ENCODE data around the gene FBXL19.
A peak's percentile ranks its signal among the peaks of the same experiment; 100 is the strongest.
"Not testable (repeated sequence)": the region's sequence is repeated elsewhere in the genome, so short reads cannot be mapped to it uniquely, and the experiment has no call there.

Gene FBXL19

DNA sequence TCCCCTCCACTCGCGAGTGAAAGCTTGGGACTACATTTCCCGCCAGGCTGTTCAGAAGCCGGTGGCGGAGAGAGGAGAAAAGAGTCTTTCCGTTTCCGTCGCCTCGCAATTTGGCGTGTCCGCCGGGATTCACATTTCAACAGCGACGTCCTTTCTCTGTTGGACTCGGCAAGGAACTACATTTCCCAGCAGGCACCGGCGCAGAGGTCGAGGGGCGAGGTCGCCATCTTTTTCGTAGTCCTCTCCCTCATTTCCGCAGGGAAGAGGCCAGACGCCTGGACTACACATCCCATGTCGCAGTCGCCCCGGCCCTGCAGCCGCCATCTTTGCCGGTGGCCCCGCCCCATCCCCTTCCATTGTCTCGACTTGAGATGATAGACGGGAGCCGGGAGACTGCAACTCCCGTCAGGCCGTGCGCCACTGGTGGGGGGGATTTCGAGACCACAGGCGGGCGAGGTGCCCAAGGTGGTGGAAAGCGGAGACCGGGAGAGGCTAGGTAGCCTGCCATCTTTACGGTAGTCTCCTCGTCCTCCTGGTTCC is 882 bp upstream of the FBXL19 start:
- DNase-seq: peak; percentile 99

GRCh38 chr16:30922960-30923535 is 324 bp upstream of the FBXL19 start:
- DNase-seq: peak; percentile 99

DNA sequence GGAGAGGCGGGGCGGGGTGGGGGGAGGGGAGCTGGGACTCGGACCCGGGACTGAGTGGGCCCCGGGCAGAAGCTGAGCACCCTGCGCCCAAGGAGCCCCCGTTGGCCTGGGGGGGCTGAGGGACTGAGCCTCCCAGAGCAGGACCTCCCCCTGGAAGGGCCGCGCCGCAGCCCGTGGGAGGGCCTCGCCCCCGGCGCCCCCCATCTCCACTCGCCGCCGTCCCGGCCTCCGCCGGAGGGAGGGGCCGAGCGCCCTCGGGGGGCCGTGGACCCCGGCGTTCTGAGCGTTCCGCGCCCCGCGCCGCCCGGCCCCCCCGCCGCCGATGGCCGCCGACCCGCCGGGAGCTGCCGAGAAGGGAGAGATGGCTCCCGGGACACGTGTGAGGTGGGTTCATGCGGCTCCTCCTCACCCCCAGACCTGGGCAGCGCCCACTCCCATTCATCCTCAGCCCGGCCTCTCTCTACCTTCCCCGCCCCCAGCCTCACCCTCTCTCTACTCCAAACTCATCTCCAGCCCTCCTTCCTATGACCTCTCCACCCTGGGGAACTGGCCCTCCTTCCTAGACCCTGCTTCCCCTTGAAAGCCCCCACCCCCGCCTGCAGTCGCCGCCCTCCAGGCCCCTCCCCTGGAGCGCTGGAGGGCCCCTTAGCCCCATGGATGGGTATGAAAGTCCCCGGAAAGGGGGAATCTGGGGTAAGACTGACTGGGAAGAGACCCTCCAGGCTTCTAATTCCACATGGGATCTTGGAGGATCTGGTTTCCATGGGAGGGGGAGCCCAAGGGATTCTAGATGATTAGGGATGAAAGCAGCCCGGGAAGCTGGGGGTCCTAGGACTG is 922 bp downstream of the FBXL19 start:
- peak; percentile 37 for DNase-seq

DNA sequence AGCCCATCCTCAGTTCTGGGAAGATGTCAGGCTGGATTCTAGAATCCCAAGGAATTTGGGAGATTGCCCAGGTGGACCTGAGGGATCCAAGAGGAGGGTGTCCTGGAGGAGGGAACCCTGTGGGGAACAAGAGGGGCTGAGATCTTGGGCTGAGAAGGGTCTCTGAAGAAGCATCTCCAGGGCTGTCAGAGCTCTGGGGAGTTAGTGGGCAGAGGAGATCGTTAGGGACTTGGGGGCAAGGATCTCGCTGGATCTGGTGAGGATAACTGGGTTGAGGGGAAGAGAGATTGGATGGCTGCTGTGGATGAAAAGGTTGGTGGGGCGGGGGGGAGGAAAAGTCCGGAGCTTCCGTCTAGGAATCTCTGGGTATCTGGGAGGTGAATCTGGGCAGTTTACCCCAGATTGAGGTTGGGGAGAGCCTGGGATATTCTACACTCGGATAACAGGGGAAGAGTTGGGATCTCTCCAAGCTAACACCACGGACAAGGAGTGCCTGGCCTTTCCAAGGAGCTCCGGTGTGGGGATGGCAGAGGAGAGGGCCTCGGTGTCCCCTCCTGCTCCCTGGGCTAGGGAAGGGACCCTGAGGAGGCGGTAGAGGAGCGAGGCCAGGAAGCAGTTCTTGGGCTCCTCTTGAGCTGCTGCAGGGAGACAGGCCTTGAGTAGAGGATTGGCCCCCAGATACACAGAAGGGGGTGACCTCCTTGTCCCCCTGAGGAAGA is 1.7 kb downstream of the FBXL19 start:
- no peak for DNase-seq

- no peak for DNase-seq
These were observed 2.2 kb downstream of the FBXL19 start for GRCh38 chr16:30925632-30925987.

- DNase-seq: no peak
These were observed 2.8 kb downstream of the FBXL19 start for GRCh38 chr16:30925995-30926811.

DNA sequence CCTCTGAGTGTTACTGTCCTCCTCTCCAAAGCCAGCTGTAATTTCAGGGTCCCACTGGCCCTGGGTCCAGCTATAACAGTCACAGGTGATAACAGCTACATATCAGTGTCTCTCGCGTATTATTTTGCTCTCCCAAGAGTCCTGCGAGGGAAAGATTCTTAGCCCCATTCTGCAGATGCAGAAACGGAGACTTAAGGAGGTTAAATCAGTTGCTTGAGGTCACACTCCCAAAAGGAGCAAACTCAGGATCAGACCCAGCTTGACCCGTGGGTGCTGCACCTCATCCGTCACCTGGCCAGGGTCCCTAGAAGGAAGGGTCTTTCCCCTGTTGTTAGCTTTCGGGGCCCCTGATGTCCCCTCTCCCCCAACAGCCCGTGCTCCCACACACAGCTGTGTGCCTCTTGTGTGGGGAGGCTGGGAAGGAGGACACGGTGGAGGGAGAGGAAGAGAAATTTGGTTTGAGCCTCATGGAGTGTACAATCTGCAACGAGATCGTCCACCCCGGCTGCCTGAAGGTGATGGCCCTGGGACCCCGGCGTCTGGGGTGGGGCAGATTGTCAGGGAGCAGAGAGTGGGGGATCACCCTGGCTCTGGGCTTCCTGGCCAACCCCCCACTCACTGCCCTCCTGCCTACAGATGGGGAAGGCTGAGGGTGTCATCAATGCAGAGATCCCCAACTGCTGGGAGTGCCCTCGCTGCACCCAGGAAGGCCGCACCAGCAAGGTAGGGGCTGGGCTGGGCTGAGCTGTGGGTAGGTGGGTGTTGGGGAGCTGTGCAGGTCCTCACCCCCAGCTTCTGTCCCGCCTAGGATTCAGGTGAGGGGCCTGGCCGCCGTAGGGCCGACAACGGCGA is 3.8 kb downstream of the FBXL19 start:
- no peak for DNase-seq

GRCh38 chr16:30927789-30928378 is 4.5 kb downstream of the FBXL19 start:
- peak; percentile 90 for DNase-seq

GRCh38 chr16:30928390-30928789 is 5.0 kb downstream of the FBXL19 start:
- no peak for DNase-seq

DNA sequence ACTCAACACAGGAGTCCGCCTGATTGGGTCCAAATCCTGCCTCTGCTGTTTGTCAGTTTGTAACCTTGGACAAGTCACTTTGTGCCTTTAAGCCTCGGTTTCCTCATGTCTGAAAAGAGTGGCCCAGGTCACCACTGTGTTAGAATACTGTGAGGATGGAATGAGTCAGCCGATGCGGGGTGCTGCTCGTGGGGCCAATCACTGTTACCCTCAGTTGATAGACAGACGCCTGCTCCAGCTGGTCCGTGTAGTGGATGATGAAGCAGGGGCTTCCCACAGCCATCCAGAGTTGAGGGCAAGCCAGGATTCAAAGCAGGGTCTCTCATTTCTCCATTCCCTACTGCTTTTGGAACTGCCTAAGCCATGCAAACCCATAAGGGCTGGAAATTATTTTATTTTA is 5.8 kb downstream of the FBXL19 start:
- DNase-seq: no peak

DNA sequence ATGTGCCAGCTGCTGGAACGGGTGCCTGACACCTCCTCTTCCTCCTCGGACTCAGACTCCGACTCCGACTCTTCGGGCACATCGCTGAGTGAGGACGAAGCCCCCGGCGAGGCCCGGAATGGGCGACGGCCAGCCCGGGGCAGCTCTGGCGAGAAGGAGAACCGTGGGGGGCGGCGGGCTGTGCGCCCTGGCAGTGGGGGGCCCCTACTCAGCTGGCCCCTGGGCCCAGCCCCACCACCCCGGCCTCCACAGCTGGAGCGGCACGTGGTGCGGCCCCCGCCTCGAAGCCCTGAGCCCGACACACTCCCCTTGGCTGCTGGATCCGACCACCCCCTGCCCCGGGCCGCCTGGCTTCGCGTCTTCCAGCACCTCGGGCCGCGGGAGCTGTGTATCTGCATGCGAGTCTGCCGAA is 6.8 kb downstream of the FBXL19 start:
- DNase-seq: no peak

GRCh38 chr16:30931068-30931650 is 7.8 kb downstream of the FBXL19 start:
- DNase-seq: no peak

- peak; percentile 84 for DNase-seq
These were observed 11.6 kb downstream of the FBXL19 start for GRCh38 chr16:30934827-30935557.

GRCh38 chr16:30937692-30938091 is 14.3 kb downstream of the FBXL19 start:
- DNase-seq: no peak

GRCh38 chr16:30939571-30939970 is 16.2 kb downstream of the FBXL19 start:
- DNase-seq: not testable (repeated sequence)

DNA sequence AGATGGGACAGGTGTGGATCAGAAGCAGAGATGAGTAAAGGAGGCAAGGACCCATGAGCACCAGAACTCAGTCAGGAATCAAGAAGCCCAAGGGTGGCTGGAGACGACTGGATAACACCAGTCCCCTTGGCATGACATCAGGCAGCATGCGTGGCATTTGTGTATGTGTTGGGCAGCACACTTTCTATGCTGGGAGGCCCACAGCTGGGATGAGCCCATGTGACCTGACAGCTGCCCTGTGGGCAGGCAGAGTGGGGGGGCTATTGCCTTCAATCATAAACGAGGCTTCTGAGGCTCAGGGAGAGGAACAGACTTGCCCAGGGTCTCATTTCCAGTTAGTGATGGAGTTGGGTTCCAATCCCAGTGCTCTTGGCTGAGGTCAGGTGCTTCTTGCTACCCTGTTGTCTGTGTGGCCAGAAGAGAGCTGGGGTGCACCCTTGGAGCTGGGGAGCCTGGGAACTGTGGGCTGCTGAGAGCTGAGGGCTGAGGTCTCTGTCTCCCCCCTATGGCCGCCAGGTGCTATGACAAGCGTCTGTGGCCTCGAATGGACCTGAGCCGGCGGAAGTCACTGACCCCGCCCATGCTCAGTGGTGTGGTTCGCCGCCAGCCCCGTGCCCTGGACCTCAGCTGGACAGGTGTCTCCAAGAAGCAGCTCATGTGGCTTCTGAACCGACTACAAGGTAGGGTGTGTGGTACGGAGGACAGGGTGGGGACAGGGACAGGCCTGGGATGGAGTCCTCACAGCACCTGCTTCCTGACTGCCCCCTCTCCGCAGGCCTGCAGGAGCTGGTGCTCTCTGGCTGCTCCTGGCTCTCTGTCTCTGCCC is 18.4 kb downstream of the FBXL19 start:
- peak; percentile 88 for DNase-seq

DNA sequence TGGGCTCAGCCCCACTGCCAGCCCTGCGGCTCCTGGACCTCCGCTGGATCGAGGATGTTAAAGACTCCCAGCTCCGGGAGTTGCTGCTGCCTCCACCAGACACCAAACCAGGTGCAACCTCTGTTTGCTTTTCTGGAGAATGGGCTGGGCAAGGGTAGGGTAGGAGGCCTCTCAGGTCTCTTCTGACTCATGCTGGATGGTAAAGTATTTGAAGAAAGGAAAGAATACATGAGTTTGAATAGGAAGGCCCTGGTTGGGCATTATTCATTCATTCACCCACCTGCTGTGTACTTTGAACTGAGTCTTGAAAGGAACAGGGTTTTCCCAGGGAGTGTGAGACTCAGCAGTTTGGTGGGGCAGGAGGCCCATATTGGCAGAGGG is 19.0 kb downstream of the FBXL19 start:
- DNase-seq: peak; percentile 82

GRCh38 chr16:30944352-30944751 is 21.0 kb downstream of the FBXL19 start:
- DNase-seq: no peak
